ENCODE measurements around the gene MED29. TPM values are rescaled to one million over a fixed set of nuclear protein-coding genes. Genes with fewer than 3 reads are reported as not detected.

The MED29 gene
- total RNA-seq, 1 experiment from 2014 or later: 739 TPM

DNA sequence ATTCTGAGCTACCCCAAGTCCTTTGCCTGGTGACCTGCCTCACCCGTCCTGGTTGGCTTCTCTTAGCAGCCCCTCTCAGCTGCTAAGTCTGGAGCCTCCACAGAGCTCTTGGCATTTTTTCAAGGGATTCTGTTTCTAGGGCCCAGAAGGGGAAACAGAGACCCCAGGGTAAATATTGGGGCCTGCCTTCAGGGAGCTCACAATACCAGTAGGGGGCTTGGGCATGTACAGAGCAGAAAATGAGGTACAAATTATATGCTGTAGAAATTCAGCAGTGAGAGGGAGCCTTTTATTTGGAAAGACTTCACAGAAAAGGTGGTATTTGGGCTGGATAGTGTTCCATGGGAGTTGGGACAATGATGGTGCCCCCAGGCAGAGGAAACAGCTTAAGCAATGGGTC lies 45.2 kb upstream of the MED29 start:
- H3K27me3 ChIP-seq (ENCODE audit: control insufficient read depth, insufficient read depth, low read length): no peaks in the 10 kb centered on the region
- no TSS peak for BruUV-seq (replicated peaks)
- H3K27ac ChIP-seq (ENCODE audit: low read length): no peak overlapping the region
- DNase-seq (ENCODE audit: low read depth, low spot score): no peak
- ChIA-PET POLR2A (interaction anchor here (0.5 to 2.5 kb wide), 13 partner anchors 9 to 154 kb away, joined by 3 to 12 read pairs (median 5); partner anchors contain the start of genes MED29, PAF1 and ZFP36), CTCF (interaction anchor here (0.5 to 1.8 kb wide), 9 partner anchors 10 to 184 kb away, joined by 3 to 9 read pairs (median 3); no protein-coding TSS in a partner anchor)
- intact Hi-C loops (cut with micrococcal nuclease; ENCODE audit: unreplicated experiment) (no loop called here), in situ Hi-C loops (cut with HindIII; ENCODE audit: low pct_unique_long_range_greater_than_20kb, low sequenced_read_pairs) (loop anchor here (10.0 kb wide), 1 partner anchor 51 kb away; the partner anchor contains the start of gene IFNL1)
- TF ChIP-seq SIN3A (IDR thresholded peaks at IDR 0.05; ENCODE audit: borderline replicate concordance, insufficient read depth, low read depth, low read length) (no peak), CTCF (IDR thresholded peaks at IDR 0.05) (no peak), POLR2AphosphoS5 (IDR thresholded peaks at IDR 0.05; ENCODE audit: low read depth, low read length) (no peak), TCF7L2 (IDR thresholded peaks at IDR 0.05; ENCODE audit: low read depth, low read length) (no peak)
- TF ChIP-seq, protein P1, sequence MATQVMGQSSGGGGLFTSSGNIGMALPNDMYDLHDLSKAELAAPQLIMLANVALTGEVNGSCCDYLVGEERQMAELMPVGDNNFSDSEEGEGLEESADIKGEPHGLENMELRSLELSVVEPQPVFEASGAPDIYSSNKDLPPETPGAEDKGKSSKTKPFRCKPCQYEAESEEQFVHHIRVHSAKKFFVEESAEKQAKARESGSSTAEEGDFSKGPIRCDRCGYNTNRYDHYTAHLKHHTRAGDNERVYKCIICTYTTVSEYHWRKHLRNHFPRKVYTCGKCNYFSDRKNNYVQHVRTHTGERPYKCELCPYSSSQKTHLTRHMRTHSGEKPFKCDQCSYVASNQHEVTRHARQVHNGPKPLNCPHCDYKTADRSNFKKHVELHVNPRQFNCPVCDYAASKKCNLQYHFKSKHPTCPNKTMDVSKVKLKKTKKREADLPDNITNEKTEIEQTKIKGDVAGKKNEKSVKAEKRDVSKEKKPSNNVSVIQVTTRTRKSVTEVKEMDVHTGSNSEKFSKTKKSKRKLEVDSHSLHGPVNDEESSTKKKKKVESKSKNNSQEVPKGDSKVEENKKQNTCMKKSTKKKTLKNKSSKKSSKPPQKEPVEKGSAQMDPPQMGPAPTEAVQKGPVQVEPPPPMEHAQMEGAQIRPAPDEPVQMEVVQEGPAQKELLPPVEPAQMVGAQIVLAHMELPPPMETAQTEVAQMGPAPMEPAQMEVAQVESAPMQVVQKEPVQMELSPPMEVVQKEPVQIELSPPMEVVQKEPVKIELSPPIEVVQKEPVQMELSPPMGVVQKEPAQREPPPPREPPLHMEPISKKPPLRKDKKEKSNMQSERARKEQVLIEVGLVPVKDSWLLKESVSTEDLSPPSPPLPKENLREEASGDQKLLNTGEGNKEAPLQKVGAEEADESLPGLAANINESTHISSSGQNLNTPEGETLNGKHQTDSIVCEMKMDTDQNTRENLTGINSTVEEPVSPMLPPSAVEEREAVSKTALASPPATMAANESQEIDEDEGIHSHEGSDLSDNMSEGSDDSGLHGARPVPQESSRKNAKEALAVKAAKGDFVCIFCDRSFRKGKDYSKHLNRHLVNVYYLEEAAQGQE (IDR thresholded peaks at IDR 0.05; ENCODE audit: insufficient read depth in 1 of 2, low read depth in 2 of 2, low read length in 1 of 2): no peak
- H3K36me3 ChIP-seq (ENCODE audit: control insufficient read depth, insufficient read depth, low read length): peaks cover 55% of the 10 kb centered on the region
- H3K4me3 ChIP-seq (ENCODE audit: low read depth in 2 of 2, low read length in 2 of 2): no peak overlapping the region
- no peak for ATAC-seq
- no peaks in the 10 kb centered on the region for H3K9me3 ChIP-seq (ENCODE audit: control insufficient read depth, insufficient read depth, low read depth, low read length)
- peaks cover 35% of the 10 kb centered on the region for H3K4me1 ChIP-seq (ENCODE audit: control insufficient read depth, insufficient read depth, low read length)

- H3K27me3 ChIP-seq (ENCODE audit: control insufficient read depth, insufficient read depth, low read length): no peaks in the 10 kb centered on the region
- DNase-seq (ENCODE audit: low read depth, low spot score): no peak
- peaks cover 69% of the 10 kb centered on the region for H3K36me3 ChIP-seq (ENCODE audit: control insufficient read depth, insufficient read depth, low read length)
- intact Hi-C loops (cut with micrococcal nuclease; ENCODE audit: unreplicated experiment): no loop called here
- POLR2A ChIA-PET: interaction anchor here (0.6 to 3.5 kb wide), 17 partner anchors 8 to 280 kb away, joined by 3 to 17 read pairs (median 5); partner anchors contain the start of genes RPS16 and ZFP36
- no TSS peak for BruUV-seq (replicated peaks)
- TF ChIP-seq, protein P1 (IDR thresholded peaks at IDR 0.05; ENCODE audit: insufficient read depth in 1 of 2, low read depth in 2 of 2, low read length in 1 of 2): no peak
- TF ChIP-seq SIN3A (IDR thresholded peaks at IDR 0.05; ENCODE audit: borderline replicate concordance, insufficient read depth, low read depth, low read length) (no peak), CTCF (IDR thresholded peaks at IDR 0.05) (no peak), TCF7L2 (IDR thresholded peaks at IDR 0.05; ENCODE audit: low read depth, low read length) (no peak), POLR2AphosphoS5 (IDR thresholded peaks at IDR 0.05; ENCODE audit: low read depth, low read length) (no peak)
- CTCF ChIA-PET: interaction anchor here (0.8 to 2.2 kb wide), 6 partner anchors 8 to 135 kb away, joined by 4 to 9 read pairs (median 5); no protein-coding TSS in a partner anchor
- H3K4me1 ChIP-seq (ENCODE audit: control insufficient read depth, insufficient read depth, low read length): peaks cover 33% of the 10 kb centered on the region
- in situ Hi-C loops (cut with HindIII; ENCODE audit: low pct_unique_long_range_greater_than_20kb, low sequenced_read_pairs): loop anchor here (10.0 kb wide), 1 partner anchor 53 kb away; the partner anchor contains the start of gene IFNL1
- H3K4me3 ChIP-seq (ENCODE audit: low read depth in 2 of 2, low read length in 2 of 2): no peak overlapping the region
- no peak overlapping the region for H3K27ac ChIP-seq (ENCODE audit: low read length)
- ATAC-seq: no peak
- H3K9me3 ChIP-seq (ENCODE audit: control insufficient read depth, insufficient read depth, low read depth, low read length): no peaks in the 10 kb centered on the region
Observed at GRCh38 chr19:39347332-39348164, 43.6 kb upstream of the MED29 start.
